Activated naive CD8-positive, alpha-beta T cell treated with anti-CD3 and anti-CD28 coated beads, Interleukin-2, amount 50 U/mL, for 24 hours (primary cell): Measurements from ENCODE around the gene ZNF451.

Experiments used
- ATAC-seq: fragments of 150-1000 bp; cut with Tn5 transposase; one replicate; pipeline ENCODE4 v1.10.0; 2021
- DNase-seq: peaks from one replicate; pipeline ENCODE4 v3.0.0; 2021
- H3K27ac Mint-ChIP-seq: one replicate; pipeline ENCODE4 v1.8.0; 2021; ENCODE audit warnings: mild to moderate bottlenecking, mixed read lengths
- H3K27me3 Mint-ChIP-seq: one replicate; pipeline ENCODE4 v1.8.0; 2021; ENCODE audit warnings: mixed read lengths
- H3K36me3 Mint-ChIP-seq: one replicate; pipeline ENCODE4 v1.8.0; 2021; ENCODE audit warnings: low read depth, mixed read lengths
- H3K4me1 Mint-ChIP-seq: one replicate; pipeline ENCODE4 v1.8.0; 2021; ENCODE audit warnings: mixed read lengths
- H3K4me3 Mint-ChIP-seq: one replicate; pipeline ENCODE4 v1.8.0; 2021; ENCODE audit warnings: mild to moderate bottlenecking, moderate library complexity, mixed read lengths
- H3K9me3 Mint-ChIP-seq: one replicate; pipeline ENCODE4 v1.8.0; 2021; ENCODE audit warnings: mixed read lengths

ZNF451 gene

GRCh38 chr6:57193177-57193576, 103.2 kb downstream of the ZNF451 start:
- no peaks in the 10 kb centered on the region for H3K9me3 Mint-ChIP-seq
- H3K36me3 Mint-ChIP-seq = peaks cover 3% of the 10 kb centered on the region
- H3K4me3 Mint-ChIP-seq = no peak overlapping the region
- H3K27me3 Mint-ChIP-seq = no peaks in the 10 kb centered on the region
- DNase-seq (no peak), ATAC-seq (no peak)
- no peak overlapping the region for H3K27ac Mint-ChIP-seq
- no peaks in the 10 kb centered on the region for H3K4me1 Mint-ChIP-seq

- DNase-seq = no peak
- no peak overlapping the region for H3K27ac Mint-ChIP-seq
- no peak overlapping the region for H3K4me3 Mint-ChIP-seq
- no peaks in the 10 kb centered on the region for H3K9me3 Mint-ChIP-seq
- H3K27me3 Mint-ChIP-seq = no peaks in the 10 kb centered on the region
- H3K4me1 Mint-ChIP-seq = no peaks in the 10 kb centered on the region
- no peak for ATAC-seq
- peaks cover 3% of the 10 kb centered on the region for H3K36me3 Mint-ChIP-seq
Measured at GRCh38 chr6:57195457-57195856, 105.5 kb downstream of the ZNF451 start.

DNA sequence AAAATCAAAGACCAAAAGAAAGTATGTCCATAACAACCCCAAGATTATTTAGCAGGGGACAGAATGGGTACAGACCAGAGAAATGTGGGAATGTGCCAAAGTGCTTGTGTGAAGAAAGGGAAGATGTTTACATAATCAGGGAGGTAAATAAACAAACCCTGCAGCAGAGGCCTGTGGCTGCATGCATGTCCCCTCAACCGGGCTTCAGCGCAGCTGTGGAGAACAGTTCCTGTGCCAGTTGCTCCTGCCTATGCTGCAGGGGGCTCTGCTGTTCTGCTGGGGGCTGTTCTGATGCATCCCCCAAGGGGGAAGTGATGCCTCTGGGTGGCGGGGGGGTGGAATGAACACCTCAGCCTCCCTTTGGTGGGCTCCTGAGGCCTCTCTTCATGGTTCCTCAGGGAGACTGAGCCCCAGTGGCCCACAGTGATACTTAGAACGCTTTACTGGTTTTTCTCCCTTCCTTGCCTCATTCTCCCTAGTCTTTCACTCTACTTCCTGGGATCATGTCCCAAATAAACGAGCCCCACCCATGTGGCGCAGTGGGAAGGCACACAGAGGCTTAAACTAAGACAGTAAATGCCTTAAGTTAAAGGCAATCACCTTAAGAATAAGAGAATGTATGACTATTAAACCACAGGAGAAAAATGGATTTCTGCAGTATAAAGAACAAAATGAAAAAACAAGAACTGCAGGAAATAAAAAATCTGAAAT, 109.1 kb downstream of the ZNF451 start:
- no peak for DNase-seq
- H3K4me3 Mint-ChIP-seq = no peak overlapping the region
- no peak for ATAC-seq
- H3K9me3 Mint-ChIP-seq = no peaks in the 10 kb centered on the region
- no peak overlapping the region for H3K27ac Mint-ChIP-seq
- H3K36me3 Mint-ChIP-seq = no peaks in the 10 kb centered on the region
- no peaks in the 10 kb centered on the region for H3K27me3 Mint-ChIP-seq
- H3K4me1 Mint-ChIP-seq = no peaks in the 10 kb centered on the region

GRCh38 chr6:57201718-57202117, 111.7 kb downstream of the ZNF451 start:
- Mint-ChIP-seq H3K36me3 (no peaks in the 10 kb centered on the region), H3K4me1 (peaks cover 4% of the 10 kb centered on the region), H3K4me3 (no peak overlapping the region), H3K9me3 (no peaks in the 10 kb centered on the region), H3K27me3 (no peaks in the 10 kb centered on the region), H3K27ac (no peak overlapping the region)
- DNase-seq = no peak
- ATAC-seq = no peak

- no peaks in the 10 kb centered on the region for H3K36me3 Mint-ChIP-seq
- DNase-seq = no peak
- no peak for ATAC-seq
- no peaks in the 10 kb centered on the region for H3K9me3 Mint-ChIP-seq
- H3K4me1 Mint-ChIP-seq = peaks cover 17% of the 10 kb centered on the region
- no peaks in the 10 kb centered on the region for H3K27me3 Mint-ChIP-seq
- H3K27ac Mint-ChIP-seq = no peak overlapping the region
- no peak overlapping the region for H3K4me3 Mint-ChIP-seq
Measured at GRCh38 chr6:57205550-57206328, 115.8 kb downstream of the ZNF451 start.

GRCh38 chr6:57207141-57207540, 117.2 kb downstream of the ZNF451 start:
- Mint-ChIP-seq H3K36me3 (no peaks in the 10 kb centered on the region), H3K27ac (no peak overlapping the region), H3K4me1 (peaks cover 17% of the 10 kb centered on the region), H3K4me3 (no peak overlapping the region), H3K9me3 (no peaks in the 10 kb centered on the region), H3K27me3 (no peaks in the 10 kb centered on the region)
- ATAC-seq (peak; percentile 69), DNase-seq (no peak)

GRCh38 chr6:57207872-57208271, 117.9 kb downstream of the ZNF451 start:
- no peak overlapping the region for H3K27ac Mint-ChIP-seq
- ATAC-seq = peak; percentile 54

DNA sequence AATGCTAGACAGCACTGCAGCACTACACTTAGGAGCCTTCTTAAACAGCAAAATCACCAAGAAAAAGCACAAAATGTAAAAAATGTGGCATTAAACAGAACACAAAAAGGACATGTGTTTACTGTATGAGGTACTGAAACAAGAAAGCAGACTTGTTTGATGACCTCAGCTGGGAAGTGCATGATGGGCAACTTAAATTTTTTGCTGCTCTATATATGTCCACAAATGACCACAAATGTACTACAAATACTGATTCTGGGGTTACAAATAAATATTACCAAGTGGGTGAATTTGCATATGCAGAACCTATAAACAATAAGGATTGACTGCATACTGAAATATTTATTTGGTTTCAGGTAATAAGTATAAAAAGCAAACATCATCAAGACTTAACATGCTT, 119.0 kb downstream of the ZNF451 start:
- Mint-ChIP-seq H3K4me1 (peaks cover 18% of the 10 kb centered on the region), H3K36me3 (no peaks in the 10 kb centered on the region), H3K27ac (no peak overlapping the region), H3K4me3 (no peak overlapping the region), H3K9me3 (no peaks in the 10 kb centered on the region), H3K27me3 (no peaks in the 10 kb centered on the region)
- no peak for DNase-seq
- no peak for ATAC-seq

More at GRCh38 chr6:57207872-57208271, 117.9 kb downstream of the ZNF451 start:
- H3K27me3 Mint-ChIP-seq = no peaks in the 10 kb centered on the region
- peaks cover 17% of the 10 kb centered on the region for H3K4me1 Mint-ChIP-seq
- no peak for DNase-seq
- H3K9me3 Mint-ChIP-seq = no peaks in the 10 kb centered on the region
- no peaks in the 10 kb centered on the region for H3K36me3 Mint-ChIP-seq
- H3K4me3 Mint-ChIP-seq = no peak overlapping the region

DNA sequence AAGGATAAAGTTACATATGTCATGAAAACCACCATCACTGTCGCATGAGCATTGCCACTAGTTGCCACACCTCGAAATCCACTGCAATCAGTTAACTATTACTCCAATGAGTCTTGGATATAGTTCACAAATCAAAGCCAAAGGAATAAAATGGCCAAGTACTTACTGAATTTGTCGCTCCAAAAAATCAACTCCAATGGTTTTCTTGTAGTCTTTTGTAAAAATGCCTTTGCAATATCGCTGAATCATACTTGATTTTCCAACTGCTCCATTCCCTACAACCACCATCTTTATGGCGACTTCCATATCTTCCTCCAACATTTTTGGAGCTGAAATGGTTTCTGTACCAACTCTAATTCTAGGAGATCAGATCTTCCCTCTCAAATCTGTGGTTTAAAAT, 120.1 kb downstream of the ZNF451 start:
- no peak overlapping the region for H3K4me3 Mint-ChIP-seq
- H3K27ac Mint-ChIP-seq = no peak overlapping the region
- H3K4me1 Mint-ChIP-seq = peaks cover 26% of the 10 kb centered on the region
- no peaks in the 10 kb centered on the region for H3K27me3 Mint-ChIP-seq
- no peaks in the 10 kb centered on the region for H3K9me3 Mint-ChIP-seq
- DNase-seq (no peak), ATAC-seq (no peak)
- H3K36me3 Mint-ChIP-seq = peaks cover 1% of the 10 kb centered on the region

DNA sequence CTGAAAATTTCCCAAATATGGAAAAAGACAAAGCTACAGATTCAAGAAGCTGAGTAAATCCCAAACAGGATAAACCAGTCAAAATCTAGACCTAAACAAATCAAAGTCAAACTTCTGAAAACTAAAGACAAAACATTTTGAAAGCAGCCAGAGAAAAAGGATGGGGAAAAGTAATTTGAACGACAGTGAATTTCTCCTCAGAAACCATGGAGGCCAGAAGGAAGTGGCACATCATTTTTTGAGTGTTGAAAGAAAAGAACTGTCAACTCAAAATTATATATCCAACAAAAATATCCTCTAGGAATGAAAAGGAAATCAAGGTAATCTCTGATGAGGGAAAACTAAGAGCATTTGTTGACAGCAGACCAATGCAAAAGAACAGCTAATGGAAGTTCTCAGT, 125.3 kb downstream of the ZNF451 start:
- no peak overlapping the region for H3K4me3 Mint-ChIP-seq
- DNase-seq (no peak), ATAC-seq (no peak)
- peaks cover 3% of the 10 kb centered on the region for H3K36me3 Mint-ChIP-seq
- H3K27ac Mint-ChIP-seq = no peak overlapping the region
- peaks cover 13% of the 10 kb centered on the region for H3K27me3 Mint-ChIP-seq
- H3K9me3 Mint-ChIP-seq = no peaks in the 10 kb centered on the region
- H3K4me1 Mint-ChIP-seq = peaks cover 12% of the 10 kb centered on the region

GRCh38 chr6:57216235-57217101, 126.5 kb downstream of the ZNF451 start:
- H3K4me3 Mint-ChIP-seq = no peak overlapping the region
- H3K27ac Mint-ChIP-seq = no peak overlapping the region
- peaks cover 20% of the 10 kb centered on the region for H3K27me3 Mint-ChIP-seq
- peaks cover 3% of the 10 kb centered on the region for H3K36me3 Mint-ChIP-seq
- no peaks in the 10 kb centered on the region for H3K9me3 Mint-ChIP-seq
- H3K4me1 Mint-ChIP-seq = peaks cover 18% of the 10 kb centered on the region
- no peak for ATAC-seq
- DNase-seq = no peak

- no peak overlapping the region for H3K4me3 Mint-ChIP-seq
- ATAC-seq = no peak
- DNase-seq = no peak
- no peak overlapping the region for H3K27ac Mint-ChIP-seq
- peaks cover 20% of the 10 kb centered on the region for H3K27me3 Mint-ChIP-seq
- H3K36me3 Mint-ChIP-seq = peaks cover 3% of the 10 kb centered on the region
- H3K4me1 Mint-ChIP-seq = peaks cover 19% of the 10 kb centered on the region
- no peaks in the 10 kb centered on the region for H3K9me3 Mint-ChIP-seq
Measured at GRCh38 chr6:57217270-57217669, 127.3 kb downstream of the ZNF451 start.
